GM19372 (cell line): ENCODE data around the gene LAMC1.

Source experiments
- ATAC-seq: cut with Tn5 transposase; IDR thresholded peaks from one replicate; pipeline ENCODE4 v1.9.1; 2021; ENCODE audit warnings: mild to moderate bottlenecking, low read depth, moderate library complexity; ENCODE audit not compliant: unreplicated experiment

LAMC1 gene

GRCh38 chr1:183023146-183023600, at the start of gene LAMC1:
Gene LAMC1 (plus strand): TSS chr1:183023420. CDS start chr1:183023717, 297 bp downstream.
- ATAC-seq: peak; percentile 30

- no peak for ATAC-seq
These were observed 48.6 kb upstream of the LAMC1 start for GRCh38 chr1:182974506-182975191.

- ATAC-seq: no peak
These were observed 45.7 kb upstream of the LAMC1 start for GRCh38 chr1:182977480-182977879.

- no peak for ATAC-seq
These were observed 44.9 kb upstream of the LAMC1 start for GRCh38 chr1:182978151-182978853.

- no peak for ATAC-seq
These were observed 39.1 kb upstream of the LAMC1 start for GRCh38 chr1:182984138-182984537.

GRCh38 chr1:182984621-182985020, 38.6 kb upstream of the LAMC1 start:
- no peak for ATAC-seq

- no peak for ATAC-seq
These were observed 37.3 kb upstream of the LAMC1 start for GRCh38 chr1:182985876-182986275.

- ATAC-seq: no peak
These were observed 32.6 kb upstream of the LAMC1 start for GRCh38 chr1:182990413-182991144.

GRCh38 chr1:182993746-182994145, 29.5 kb upstream of the LAMC1 start:
- ATAC-seq: no peak

- no peak for ATAC-seq
These were observed 27.3 kb upstream of the LAMC1 start for GRCh38 chr1:182995894-182996293.

GRCh38 chr1:182996816-182997215, 26.4 kb upstream of the LAMC1 start:
- no peak for ATAC-seq

- no peak for ATAC-seq
These were observed 24.7 kb upstream of the LAMC1 start for GRCh38 chr1:182998482-182998881.

GRCh38 chr1:183000167-183000962, 22.9 kb upstream of the LAMC1 start:
- no peak for ATAC-seq

- no peak for ATAC-seq
These were observed 21.0 kb upstream of the LAMC1 start for GRCh38 chr1:183002267-183002666.

GRCh38 chr1:183002797-183003196, 20.4 kb upstream of the LAMC1 start:
- no peak for ATAC-seq

GRCh38 chr1:183003203-183003602, 20.0 kb upstream of the LAMC1 start:
- ATAC-seq: no peak

- ATAC-seq: no peak
These were observed 19.1 kb upstream of the LAMC1 start for GRCh38 chr1:183004141-183004540.

- no peak for ATAC-seq
These were observed 11.4 kb upstream of the LAMC1 start for GRCh38 chr1:183011859-183012258.

GRCh38 chr1:183012301-183012994, 10.8 kb upstream of the LAMC1 start:
- ATAC-seq: no peak

GRCh38 chr1:183019139-183019740, 4.0 kb upstream of the LAMC1 start:
- ATAC-seq: no peak
